GM12874 (cell line): Measurements from ENCODE around the gene MAP3K2.

Source experiments
- TF ChIP-seq, protein P1 (sequence below): IDR thresholded peaks from 2 replicates; pipeline ENCODE4 v1.5.1; 2011; ENCODE audit warnings: low read depth, mild to moderate bottlenecking, control low read depth, low read length, moderate library complexity; ENCODE audit not compliant: insufficient read depth

The MAP3K2 gene

DNA sequence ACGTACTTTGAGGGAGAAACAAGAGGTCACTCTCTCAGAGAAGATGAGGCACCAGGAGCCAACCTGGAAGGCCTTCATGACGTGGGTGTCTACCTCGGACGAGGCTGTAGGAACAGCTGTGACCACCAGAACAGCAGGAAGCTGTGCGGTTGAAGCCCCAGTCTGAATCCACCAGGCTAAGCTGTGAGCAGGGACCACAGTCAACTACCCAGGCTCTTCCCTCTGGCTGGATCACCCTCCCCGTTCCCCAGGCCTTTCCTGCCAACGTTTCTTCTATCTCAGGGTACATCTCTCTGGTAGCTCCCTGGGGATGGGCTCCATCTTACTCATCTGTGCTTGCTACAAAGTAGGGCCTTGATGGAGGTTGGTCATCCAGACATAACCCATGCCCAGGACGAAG lies 130.9 kb downstream of the MAP3K2 start:
- TF ChIP-seq, protein P1, sequence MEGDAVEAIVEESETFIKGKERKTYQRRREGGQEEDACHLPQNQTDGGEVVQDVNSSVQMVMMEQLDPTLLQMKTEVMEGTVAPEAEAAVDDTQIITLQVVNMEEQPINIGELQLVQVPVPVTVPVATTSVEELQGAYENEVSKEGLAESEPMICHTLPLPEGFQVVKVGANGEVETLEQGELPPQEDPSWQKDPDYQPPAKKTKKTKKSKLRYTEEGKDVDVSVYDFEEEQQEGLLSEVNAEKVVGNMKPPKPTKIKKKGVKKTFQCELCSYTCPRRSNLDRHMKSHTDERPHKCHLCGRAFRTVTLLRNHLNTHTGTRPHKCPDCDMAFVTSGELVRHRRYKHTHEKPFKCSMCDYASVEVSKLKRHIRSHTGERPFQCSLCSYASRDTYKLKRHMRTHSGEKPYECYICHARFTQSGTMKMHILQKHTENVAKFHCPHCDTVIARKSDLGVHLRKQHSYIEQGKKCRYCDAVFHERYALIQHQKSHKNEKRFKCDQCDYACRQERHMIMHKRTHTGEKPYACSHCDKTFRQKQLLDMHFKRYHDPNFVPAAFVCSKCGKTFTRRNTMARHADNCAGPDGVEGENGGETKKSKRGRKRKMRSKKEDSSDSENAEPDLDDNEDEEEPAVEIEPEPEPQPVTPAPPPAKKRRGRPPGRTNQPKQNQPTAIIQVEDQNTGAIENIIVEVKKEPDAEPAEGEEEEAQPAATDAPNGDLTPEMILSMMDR: no peak

DNA sequence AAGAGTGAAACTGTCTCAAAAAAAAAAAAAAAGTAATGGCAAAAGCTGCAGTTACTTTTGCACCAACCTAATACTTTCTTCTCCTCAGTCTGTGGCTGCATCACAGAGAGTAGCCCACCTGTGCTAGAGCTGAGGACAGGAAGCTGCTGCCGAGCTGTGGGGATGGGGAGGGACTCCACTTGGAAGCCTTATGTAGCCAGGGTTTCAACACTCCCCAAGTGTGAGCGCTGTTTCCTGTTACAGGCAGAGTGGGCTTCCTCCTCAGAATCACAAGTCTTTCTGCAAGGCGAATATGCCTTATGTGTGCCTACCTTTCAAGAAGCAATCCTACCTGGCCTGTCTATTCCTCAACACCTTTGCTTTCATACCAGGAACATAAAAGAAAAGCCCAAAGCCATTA lies 131.4 kb downstream of the MAP3K2 start:
- TF ChIP-seq, protein P1: no peak

GRCh38 chr2:127255721-127256120 lies 132.1 kb downstream of the MAP3K2 start:
- TF ChIP-seq, protein P1: no peak

GRCh38 chr2:127255146-127255545 lies 132.6 kb downstream of the MAP3K2 start:
- TF ChIP-seq, protein P1: no peak

DNA sequence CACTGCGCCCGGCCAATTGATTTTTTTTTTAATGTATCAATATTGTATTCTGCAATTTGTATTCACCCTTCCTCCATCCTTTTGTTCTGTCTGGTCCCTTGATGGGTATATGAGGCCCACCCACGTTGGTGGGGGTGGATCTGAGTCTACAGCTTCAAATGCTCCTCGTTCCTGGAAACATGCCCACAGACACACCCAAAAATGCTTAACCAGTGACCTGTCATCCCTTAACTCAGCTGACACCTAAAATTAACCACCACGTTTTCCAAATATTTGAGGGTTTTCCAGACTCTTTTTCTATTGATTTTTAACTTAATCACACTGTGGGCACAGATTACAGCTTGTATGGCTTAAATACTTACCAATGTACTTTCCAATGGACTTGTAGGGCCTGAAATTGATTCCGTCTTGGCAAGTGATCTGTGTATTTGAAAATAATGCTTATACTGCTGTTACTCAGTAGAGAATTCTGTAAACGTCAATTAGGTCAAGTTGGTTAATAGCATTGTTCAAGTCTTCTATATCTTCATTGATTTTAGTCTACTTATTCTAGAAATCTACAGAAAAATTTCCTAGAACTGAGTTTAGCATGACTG lies 133.3 kb downstream of the MAP3K2 start:
- TF ChIP-seq, protein P1: no peak
